Heart left ventricle (tissue), 13 donors: ENCODE results near the gene SPEG.

Experiments used
- POLR2A ChIP-seq, 2 donors: fragments of 450-650 bp; IDR thresholded peaks; one replicate each; pipeline ENCODE4 v1.6.1; 2017; ENCODE audit warnings: antibody characterized with exemption in 2 of 2, mild to moderate bottlenecking in 2 of 2, moderate library complexity in 2 of 2
- TF ChIP-seq, protein P1 (sequence below), 12 donors: fragments of 200-600 bp; sonication (generic) in 4 of 12; IDR thresholded peaks; one replicate each; pipeline versions ENCODE4 v1.5.0 to v1.8.0; 2018 to 2022; ENCODE audit warnings: antibody characterized with exemption in 12 of 12, mild to moderate bottlenecking in 5 of 12
- donor health status: ischemic (EF 13 %, LVEDD 7.1; RV severe dilation, severe dysfunction).
- donor health status: DM: no; HTN: yes; CAD: no.
- donor health status: DM: no; HTN: no; CAD: no.
- donor health status: ischemic (EF 25% LVEDD 6.9; RV normal size, moderate dysfunction).
- donor health status: ischemic (EF 25% LVEDD 5.7; RV mildly dilated, moderate dysfunction).
- donor health status: ischemic (EF 35%, LVEDD 5.7; RV mildly dilated, moderate dysfunction).
- donor health status: nonischemic (EF 11% LVEDD 7.7; RV severe dilation, severe dysfunction).
- donor health status: DM: yes; HTN: yes; CAD: no.
- donor health status: PGD.
- donor health status: ischemic (EF 29% LVEDD 5.4; RV normal size, mild dysfunction).
- donor health status: nonischemic (EF 23%, LVEDD 6.1; RV moderate dilation, normal function).

GRCh38 chr2:219544567-219544966, 109.9 kb downstream of the SPEG start:
- TF ChIP-seq POLR2A (IDR thresholded peaks at IDR 0.05), result no peak
- TF ChIP-seq, protein P1, sequence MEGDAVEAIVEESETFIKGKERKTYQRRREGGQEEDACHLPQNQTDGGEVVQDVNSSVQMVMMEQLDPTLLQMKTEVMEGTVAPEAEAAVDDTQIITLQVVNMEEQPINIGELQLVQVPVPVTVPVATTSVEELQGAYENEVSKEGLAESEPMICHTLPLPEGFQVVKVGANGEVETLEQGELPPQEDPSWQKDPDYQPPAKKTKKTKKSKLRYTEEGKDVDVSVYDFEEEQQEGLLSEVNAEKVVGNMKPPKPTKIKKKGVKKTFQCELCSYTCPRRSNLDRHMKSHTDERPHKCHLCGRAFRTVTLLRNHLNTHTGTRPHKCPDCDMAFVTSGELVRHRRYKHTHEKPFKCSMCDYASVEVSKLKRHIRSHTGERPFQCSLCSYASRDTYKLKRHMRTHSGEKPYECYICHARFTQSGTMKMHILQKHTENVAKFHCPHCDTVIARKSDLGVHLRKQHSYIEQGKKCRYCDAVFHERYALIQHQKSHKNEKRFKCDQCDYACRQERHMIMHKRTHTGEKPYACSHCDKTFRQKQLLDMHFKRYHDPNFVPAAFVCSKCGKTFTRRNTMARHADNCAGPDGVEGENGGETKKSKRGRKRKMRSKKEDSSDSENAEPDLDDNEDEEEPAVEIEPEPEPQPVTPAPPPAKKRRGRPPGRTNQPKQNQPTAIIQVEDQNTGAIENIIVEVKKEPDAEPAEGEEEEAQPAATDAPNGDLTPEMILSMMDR (IDR thresholded peaks at IDR 0.05), result no peak
